ENCODE measurements around the gene GPX2. TPM values are rescaled to one million over a fixed set of nuclear protein-coding genes. Genes with fewer than 3 reads are reported as not detected.

Gene GPX2
- total and polyA plus RNA-seq, 12 donors = 0.31 to 1.4 (median 0.55) TPM; not detected in 8

DNA sequence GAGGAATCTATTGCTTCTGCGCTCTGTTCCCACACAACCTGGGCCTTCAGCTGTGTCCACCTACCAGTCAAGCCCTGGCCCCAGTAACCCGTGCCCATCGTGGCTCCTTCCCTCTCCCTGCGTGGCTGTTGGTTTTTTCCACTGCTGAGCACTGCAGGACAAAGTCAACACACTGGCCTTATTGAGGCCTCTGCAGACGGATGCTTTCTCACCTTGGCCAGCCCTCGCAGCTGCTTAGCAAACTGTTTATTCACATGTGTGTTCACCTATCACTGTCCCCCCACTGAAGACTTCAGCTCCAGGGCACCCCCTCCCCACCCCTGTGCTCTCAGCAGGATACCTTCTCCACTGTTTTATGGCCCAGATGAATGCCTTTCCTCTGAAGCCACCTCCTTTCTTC is 12.8 kb upstream of the GPX2 start:
- H3K4me3 ChIP-seq = no peak overlapping the region
- no peaks in the 10 kb centered on the region for H3K4me1 ChIP-seq (replicated peaks in 1 of 2)
- intact Hi-C loops (cut with DNase I) = no loop called here
- WGBS, 4 donors = 88 to 92% (median 89%) methylated on average over 6 of the region's 6 CpGs
- no peak for TF ChIP-seq POLR2A (IDR thresholded peaks at IDR 0.05)
- TF ChIP-seq CTCF (IDR thresholded peaks at IDR 0.05) = no peak
- H3K27ac ChIP-seq = no peak overlapping the region
- no peak for DNase-seq
- H3K36me3 ChIP-seq (replicated peaks in 1 of 2) = no peaks in the 10 kb centered on the region
- no peaks in the 10 kb centered on the region for H3K27me3 ChIP-seq
- no peaks in the 10 kb centered on the region for H3K9me3 ChIP-seq (replicated peaks in 1 of 3)

DNA sequence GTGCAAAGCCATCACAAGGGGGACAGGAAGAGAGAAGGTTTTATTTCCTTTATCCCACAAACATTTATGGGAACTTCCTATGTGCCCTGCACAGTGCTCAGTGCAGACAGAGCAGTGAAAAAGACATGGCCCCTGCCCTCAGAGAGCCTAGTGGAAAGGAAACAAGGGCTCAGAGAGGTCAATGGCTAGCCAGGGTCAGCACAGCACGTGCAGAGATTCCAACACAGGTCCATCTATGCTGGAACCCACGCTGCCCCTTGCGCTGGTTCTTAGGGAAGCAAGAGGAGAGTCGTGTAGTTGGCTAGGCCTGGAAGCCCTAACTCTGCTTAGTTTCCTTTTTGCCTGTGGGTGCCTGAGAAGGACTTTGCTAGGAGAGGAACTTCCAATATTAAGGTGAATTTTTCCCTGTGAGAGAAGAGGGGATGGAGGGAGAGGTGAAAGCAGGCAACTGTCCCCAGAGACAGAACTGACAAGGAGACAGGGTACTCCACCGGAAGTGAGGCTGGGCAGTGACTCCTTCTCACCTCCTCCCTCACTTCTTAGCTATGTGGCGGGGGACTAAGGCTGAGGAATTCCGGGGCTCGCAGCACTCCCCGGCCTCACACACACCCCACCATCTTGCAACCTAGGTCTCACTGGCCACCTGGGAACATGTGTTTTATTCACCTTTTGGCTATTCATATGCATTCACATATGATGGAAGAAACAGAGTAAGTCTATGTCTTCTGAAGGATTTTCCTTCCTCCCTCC is 12.1 kb upstream of the GPX2 start:
- TF ChIP-seq CTCF (IDR thresholded peaks at IDR 0.05) = no peak
- no peaks in the 10 kb centered on the region for H3K27me3 ChIP-seq
- no peaks in the 10 kb centered on the region for H3K4me1 ChIP-seq (replicated peaks in 1 of 2)
- intact Hi-C loops (cut with DNase I) = no loop called here
- WGBS, 4 donors = 88 to 94% (median 90%) methylated on average over 9 of the region's 9 CpGs
- H3K27ac ChIP-seq = peak overlapping the region in 1 of 5 donors; percentile 46
- no peak overlapping the region for H3K4me3 ChIP-seq
- H3K36me3 ChIP-seq (replicated peaks in 1 of 2) = no peaks in the 10 kb centered on the region
- H3K9me3 ChIP-seq (replicated peaks in 1 of 3) = no peaks in the 10 kb centered on the region
- DNase-seq = no peak

DNA sequence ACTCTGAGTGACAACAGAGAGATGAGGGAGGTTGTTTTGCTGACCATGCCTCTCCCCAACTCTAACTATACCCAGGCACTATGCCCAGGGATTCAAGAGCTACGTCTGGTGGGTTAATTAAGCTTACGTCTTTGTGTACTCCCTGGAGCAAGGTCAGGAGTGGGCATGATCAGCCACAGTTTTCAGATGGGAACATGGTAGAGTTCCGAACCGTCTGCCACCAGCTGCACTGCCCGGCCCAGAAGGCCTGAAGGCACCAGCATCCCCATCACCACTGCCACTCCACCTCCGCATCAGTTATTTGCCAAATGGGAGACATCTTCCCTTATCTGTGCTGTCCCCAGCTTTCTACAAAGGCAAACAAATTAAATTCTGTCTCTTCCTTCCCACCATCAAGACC is 11.1 kb upstream of the GPX2 start:
- peak in 1 of 7 donors; percentile 79 for DNase-seq
- intact Hi-C loops (cut with DNase I) = no loop called here
- no peaks in the 10 kb centered on the region for H3K4me1 ChIP-seq (replicated peaks in 1 of 2)
- H3K4me3 ChIP-seq = no peak overlapping the region
- H3K36me3 ChIP-seq (replicated peaks in 1 of 2) = no peaks in the 10 kb centered on the region
- no peak for TF ChIP-seq CTCF (IDR thresholded peaks at IDR 0.05)
- TF ChIP-seq POLR2A (IDR thresholded peaks at IDR 0.05) = no peak
- H3K9me3 ChIP-seq (replicated peaks in 1 of 3) = no peaks in the 10 kb centered on the region
- WGBS, 4 donors = 88 to 99% (median 97%) methylated on average over 6 of the region's 6 CpGs
- H3K27ac ChIP-seq = peak overlapping the region in 1 of 5 donors; percentile 46
- H3K27me3 ChIP-seq = no peaks in the 10 kb centered on the region

DNA sequence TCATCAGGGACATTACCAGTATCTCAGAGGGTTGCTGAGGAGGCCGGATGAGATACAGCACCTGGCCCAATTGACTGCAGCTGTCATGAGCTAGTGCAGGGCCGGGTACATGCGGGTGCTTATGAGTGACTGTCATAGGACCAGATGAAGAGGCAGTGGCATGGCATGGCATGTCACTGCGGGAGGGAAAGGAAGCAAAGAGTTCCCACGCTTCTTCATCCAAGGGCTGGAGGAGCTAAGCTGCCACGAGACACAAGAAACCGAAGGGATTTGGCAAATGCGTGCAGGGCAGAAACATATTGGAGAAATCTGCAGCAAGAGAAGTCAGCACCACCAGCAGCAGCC is 10.7 kb upstream of the GPX2 start:
- intact Hi-C loops (cut with DNase I) = no loop called here
- DNase-seq = no peak

More for the DNA sequence above, 10.7 kb upstream of the GPX2 start:
- WGBS, 4 donors = 93 to 99% (median 94%) methylated on average over 8 of the region's 8 CpGs
- H3K27ac ChIP-seq = peak overlapping the region in 1 of 5 donors; percentile 46
- no peaks in the 10 kb centered on the region for H3K27me3 ChIP-seq
- TF ChIP-seq POLR2A (IDR thresholded peaks at IDR 0.05) = no peak
- no peak overlapping the region for H3K4me3 ChIP-seq
- no peaks in the 10 kb centered on the region for H3K9me3 ChIP-seq (replicated peaks in 1 of 3)
- no peaks in the 10 kb centered on the region for H3K4me1 ChIP-seq (replicated peaks in 1 of 2)
- H3K36me3 ChIP-seq (replicated peaks in 1 of 2) = peaks cover 0 to 3% of the 10 kb centered on the region in 2 donors
